ENCODE results near the gene NR0B1.

Gene NR0B1

GRCh38 chrX:30309139-30309571 is at the start of gene NR0B1:
Gene NR0B1 (minus strand): TSS chrX:30309390. CDS start chrX:30309363, 27 bp downstream.
- DNase-seq (ENCODE audit: low spot score), result peak; percentile 7

- DNase-seq (ENCODE audit: low spot score), result no peak
These were observed 40.8 kb upstream of the NR0B1 start for GRCh38 chrX:30349946-30350345.

GRCh38 chrX:30343206-30343605 is 34.0 kb upstream of the NR0B1 start:
- no peak for DNase-seq (ENCODE audit: low spot score)

- DNase-seq (ENCODE audit: low spot score), result no peak
These were observed 31.6 kb upstream of the NR0B1 start for GRCh38 chrX:30340753-30341152.

GRCh38 chrX:30327762-30328161 is 18.6 kb upstream of the NR0B1 start:
- no peak for DNase-seq (ENCODE audit: low spot score)

- DNase-seq (ENCODE audit: low spot score), result no peak
These were observed 8.1 kb upstream of the NR0B1 start for GRCh38 chrX:30317308-30317707.

- DNase-seq (ENCODE audit: low spot score), result no peak
These were observed 4.1 kb upstream of the NR0B1 start for GRCh38 chrX:30313322-30313721.

GRCh38 chrX:30312858-30313257 is 3.7 kb upstream of the NR0B1 start:
- no peak for DNase-seq (ENCODE audit: low spot score)

GRCh38 chrX:30310429-30311206 is 1.4 kb upstream of the NR0B1 start:
- DNase-seq (ENCODE audit: low spot score), result no peak

- DNase-seq (ENCODE audit: low spot score), result peak; percentile 24
These were observed 689 bp downstream of the NR0B1 start for GRCh38 chrX:30308263-30309138.

GRCh38 chrX:30307466-30307865 is 1.7 kb downstream of the NR0B1 start:
- DNase-seq (ENCODE audit: low spot score), result no peak

GRCh38 chrX:30304866-30305265 is 4.3 kb downstream of the NR0B1 start:
- DNase-seq (ENCODE audit: low spot score), result no peak

GRCh38 chrX:30302956-30303355 is 6.2 kb downstream of the NR0B1 start:
- peak; percentile 64 for DNase-seq (ENCODE audit: low spot score)

- peak; percentile 27 for DNase-seq (ENCODE audit: low spot score)
These were observed 7.2 kb downstream of the NR0B1 start for GRCh38 chrX:30301963-30302362.

- no peak for DNase-seq (ENCODE audit: low spot score)
These were observed 8.0 kb downstream of the NR0B1 start for GRCh38 chrX:30301208-30301607.

- DNase-seq (ENCODE audit: low spot score), result no peak
These were observed 12.6 kb downstream of the NR0B1 start for GRCh38 chrX:30296408-30297254.

GRCh38 chrX:30283456-30284200 is 25.6 kb downstream of the NR0B1 start:
- peak; percentile 69 for DNase-seq (ENCODE audit: low spot score)

- no peak for DNase-seq (ENCODE audit: low spot score)
These were observed 26.7 kb downstream of the NR0B1 start for GRCh38 chrX:30282527-30282926.

- DNase-seq (ENCODE audit: low spot score), result no peak
These were observed 28.8 kb downstream of the NR0B1 start for GRCh38 chrX:30280428-30280827.

- no peak for DNase-seq (ENCODE audit: low spot score)
These were observed 30.8 kb downstream of the NR0B1 start for GRCh38 chrX:30278365-30278764.

- DNase-seq (ENCODE audit: low spot score), result peak; percentile 8
These were observed 33.7 kb downstream of the NR0B1 start for GRCh38 chrX:30275498-30275897.

All from AG20443 (cell line).